MM.1S (cell line): ENCODE results near the gene SH3RF1.
"Not testable (repeated sequence)": the region's sequence is repeated elsewhere in the genome, so short reads cannot be mapped to it uniquely, and the experiment has no call there.

Experiments
- DNase-seq: peaks from one replicate; pipeline ENCODE4 v3.0.0-alpha.2; 2015
- H2AFZ ChIP-seq: fragments of 300-600 bp; sonication (generic); 2 replicates; pipeline ENCODE4 v1.6.0; 2016; ENCODE audit warnings: antibody characterized with exemption, low read length
- H3F3A ChIP-seq: fragments of 300-600 bp; sonication (generic); 2 replicates; pipeline ENCODE4 v1.6.1; 2016; ENCODE audit warnings: mild to moderate bottlenecking, antibody characterized with exemption, low read length, moderate library complexity, mixed read lengths; ENCODE audit not compliant: insufficient read depth
- H3K27ac ChIP-seq: fragments of 300-600 bp; sonication (generic); 2 replicates; pipeline ENCODE4 v1.5.1; 2016; ENCODE audit warnings: mild to moderate bottlenecking, low read length
- H3K27me3 ChIP-seq: fragments of 300-600 bp; sonication (generic); replicated peaks from 2 replicates; pipeline ENCODE4 v1.6.0; 2016; ENCODE audit warnings: low read length; ENCODE audit not compliant: insufficient read depth
- H3K36me3 ChIP-seq: fragments of 300-600 bp; sonication (generic); replicated peaks from 2 replicates; pipeline ENCODE4 v1.6.1; 2016; ENCODE audit warnings: mild to moderate bottlenecking, low read length, mixed read lengths; ENCODE audit not compliant: insufficient read depth
- H3K4me1 ChIP-seq: fragments of 300-600 bp; sonication (generic); 2 replicates; pipeline ENCODE4 v1.6.1; 2016; ENCODE audit warnings: low read length, mixed read lengths
- H3K4me2 ChIP-seq: fragments of 300-600 bp; sonication (generic); 2 replicates; pipeline ENCODE4 v1.6.0; 2016; ENCODE audit warnings: low read depth, low read length
- H3K4me3 ChIP-seq: fragments of 300-600 bp; sonication (generic); 2 replicates; pipeline ENCODE4 v1.5.1; 2016; ENCODE audit warnings: low read length, mixed read lengths
- H3K79me2 ChIP-seq: fragments of 300-600 bp; sonication (generic); 2 replicates; pipeline ENCODE4 v1.6.1; 2016; ENCODE audit warnings: mixed run types, low read length, mixed read lengths
- H3K9ac ChIP-seq: fragments of 300-600 bp; sonication (generic); 2 replicates; pipeline ENCODE4 v1.6.1; 2016; ENCODE audit warnings: low read length, mixed read lengths
- H3K9me2 ChIP-seq: fragments of 300-600 bp; sonication (generic); replicated peaks from 2 replicates; pipeline ENCODE4 v1.6.1; 2016; ENCODE audit warnings: mild to moderate bottlenecking, low read length, mixed read lengths; ENCODE audit not compliant: insufficient read depth
- H3K9me3 ChIP-seq: fragments of 300-600 bp; sonication (generic); replicated peaks from 2 replicates; pipeline ENCODE4 v1.6.1; 2016; ENCODE audit warnings: mild to moderate bottlenecking, low read length, mixed read lengths; ENCODE audit not compliant: insufficient read depth
- H4K20me1 ChIP-seq: fragments of 300-600 bp; sonication (generic); 2 replicates; pipeline ENCODE4 v1.6.1; 2016; ENCODE audit warnings: mild to moderate bottlenecking, low read length, moderate library complexity, mixed read lengths; ENCODE audit not compliant: insufficient read depth
- EZH2 ChIP-seq: fragments of 300-600 bp; sonication (generic); optimal IDR thresholded peaks from 2 replicates; pipeline ENCODE3; 2017; ENCODE audit warnings: low read depth, mild to moderate bottlenecking, antibody characterized with exemption, low read length, mixed read lengths
- EZH2phosphoT487 ChIP-seq: fragments of 300-600 bp; sonication (generic); IDR thresholded peaks from 2 replicates; pipeline ENCODE4 v1.6.1; 2018; ENCODE audit warnings: antibody characterized with exemption, low read length
- TF ChIP-seq, protein P1 (sequence below): fragments of 300-600 bp; sonication (generic); IDR thresholded peaks from 2 replicates; pipeline ENCODE4 v1.5.1; 2016; ENCODE audit warnings: antibody characterized with exemption, low read length, mixed read lengths

Gene SH3RF1

DNA sequence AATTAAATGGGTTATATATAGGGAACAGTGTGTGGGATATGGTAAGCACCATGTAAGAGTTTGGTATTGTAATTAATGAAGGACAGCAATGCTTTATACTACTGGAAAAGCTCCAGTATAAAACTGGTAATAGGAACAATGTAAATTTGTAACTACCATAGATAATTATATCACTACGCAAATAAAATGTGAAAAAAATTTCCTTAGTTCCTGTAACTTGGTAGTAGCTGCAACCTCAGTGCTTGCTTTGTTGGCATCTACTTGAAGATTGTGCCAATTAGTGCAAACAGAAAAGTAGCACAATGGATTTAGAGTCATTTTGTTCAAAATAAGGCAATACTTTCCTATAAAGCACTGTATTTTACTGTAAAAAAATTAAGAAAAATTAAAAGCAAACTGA is 34.4 kb upstream of the SH3RF1 start:
- Histone ChIP-seq H3K4me2 (no peak overlapping the region), H3K9ac (no peak overlapping the region), H3K9me2 (no peaks in the 10 kb centered on the region), H3K4me1 (no peaks in the 10 kb centered on the region), H2AFZ (no peak overlapping the region), H3K4me3 (no peak overlapping the region), H3K9me3 (no peaks in the 10 kb centered on the region), H3K27ac (no peak overlapping the region), H3K27me3 (no peaks in the 10 kb centered on the region), H3K79me2 (no peaks in the 10 kb centered on the region), H3F3A (no peaks in the 10 kb centered on the region), H4K20me1 (no peaks in the 10 kb centered on the region), H3K36me3 (no peaks in the 10 kb centered on the region)
- no peak for DNase-seq
- no peak for TF ChIP-seq EZH2
- TF ChIP-seq, protein P1, sequence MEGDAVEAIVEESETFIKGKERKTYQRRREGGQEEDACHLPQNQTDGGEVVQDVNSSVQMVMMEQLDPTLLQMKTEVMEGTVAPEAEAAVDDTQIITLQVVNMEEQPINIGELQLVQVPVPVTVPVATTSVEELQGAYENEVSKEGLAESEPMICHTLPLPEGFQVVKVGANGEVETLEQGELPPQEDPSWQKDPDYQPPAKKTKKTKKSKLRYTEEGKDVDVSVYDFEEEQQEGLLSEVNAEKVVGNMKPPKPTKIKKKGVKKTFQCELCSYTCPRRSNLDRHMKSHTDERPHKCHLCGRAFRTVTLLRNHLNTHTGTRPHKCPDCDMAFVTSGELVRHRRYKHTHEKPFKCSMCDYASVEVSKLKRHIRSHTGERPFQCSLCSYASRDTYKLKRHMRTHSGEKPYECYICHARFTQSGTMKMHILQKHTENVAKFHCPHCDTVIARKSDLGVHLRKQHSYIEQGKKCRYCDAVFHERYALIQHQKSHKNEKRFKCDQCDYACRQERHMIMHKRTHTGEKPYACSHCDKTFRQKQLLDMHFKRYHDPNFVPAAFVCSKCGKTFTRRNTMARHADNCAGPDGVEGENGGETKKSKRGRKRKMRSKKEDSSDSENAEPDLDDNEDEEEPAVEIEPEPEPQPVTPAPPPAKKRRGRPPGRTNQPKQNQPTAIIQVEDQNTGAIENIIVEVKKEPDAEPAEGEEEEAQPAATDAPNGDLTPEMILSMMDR, result no peak
- TF ChIP-seq EZH2phosphoT487, result no peak

DNA sequence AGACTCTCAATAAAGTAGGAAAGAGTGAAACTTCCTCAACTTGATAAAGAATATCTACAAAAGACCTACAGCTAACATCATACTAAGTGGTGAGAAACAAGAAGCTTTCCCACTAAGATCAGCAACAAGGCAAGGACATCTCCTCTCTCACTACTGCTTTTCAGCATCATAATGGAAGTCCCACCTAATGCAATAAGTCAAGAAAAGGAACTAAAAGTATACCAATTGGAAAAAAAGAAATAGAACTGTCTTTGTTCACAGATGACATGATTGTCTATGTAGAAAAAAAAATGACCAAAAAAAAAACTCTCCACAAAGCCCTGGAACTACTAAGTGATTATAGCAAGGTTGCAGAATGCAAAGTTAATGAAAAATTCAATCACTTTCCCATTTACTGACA is 25.1 kb upstream of the SH3RF1 start:
- TF ChIP-seq, protein P1, result no peak
- TF ChIP-seq EZH2phosphoT487, result no peak
- TF ChIP-seq EZH2, result no peak
- Histone ChIP-seq H3K9me2 (no peaks in the 10 kb centered on the region), H3F3A (peaks cover 15% of the 10 kb centered on the region; the same call in 1 of the 2 replicates), H3K79me2 (no peaks in the 10 kb centered on the region), H3K4me2 (no peak overlapping the region), H3K4me3 (no peak overlapping the region), H3K9me3 (no peaks in the 10 kb centered on the region), H4K20me1 (no peaks in the 10 kb centered on the region), H3K27me3 (no peaks in the 10 kb centered on the region), H3K9ac (no peak overlapping the region), H3K27ac (no peak overlapping the region), H2AFZ (no peak overlapping the region), H3K36me3 (no peaks in the 10 kb centered on the region), H3K4me1 (peaks cover 23% of the 10 kb centered on the region)
- DNase-seq, result no peak

DNA sequence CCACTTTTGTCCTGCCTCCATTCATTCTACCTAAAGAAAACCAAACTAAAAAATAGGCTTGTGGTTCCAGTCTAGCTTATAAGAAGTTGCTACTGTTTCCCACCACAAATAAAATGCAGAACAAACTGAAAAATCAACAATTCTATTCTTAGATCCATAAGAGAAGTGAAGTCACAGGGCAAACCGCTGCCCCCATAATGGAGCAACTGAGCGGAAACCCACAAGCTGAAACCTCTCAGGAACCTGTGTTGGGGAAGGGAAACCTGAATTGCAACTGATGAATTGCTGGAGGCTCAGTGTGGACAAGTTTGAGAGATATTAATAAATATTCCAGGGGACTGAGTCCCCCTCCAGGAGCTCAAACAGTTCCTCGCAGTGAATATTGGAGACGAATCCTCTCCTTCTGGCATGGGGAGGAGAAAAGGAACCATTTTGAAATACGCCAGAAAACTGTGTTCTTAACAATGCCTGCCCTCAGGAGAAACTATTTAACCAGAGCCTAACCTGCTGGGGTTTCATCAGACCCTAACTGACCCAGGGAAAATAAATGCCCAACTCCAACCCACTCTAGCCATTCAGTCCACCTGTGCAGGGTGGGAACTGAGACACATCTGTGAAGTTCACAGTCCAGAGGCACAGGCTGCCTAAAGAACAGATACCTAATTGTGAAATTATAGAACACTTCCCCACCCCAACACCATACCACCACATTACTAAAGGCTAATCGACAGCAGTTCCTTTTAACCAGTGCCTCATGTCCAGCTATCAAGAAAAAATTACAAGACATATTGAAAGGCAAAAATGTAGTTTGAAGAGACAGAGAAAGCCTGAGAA is 22.8 kb upstream of the SH3RF1 start:
- Histone ChIP-seq H3K4me2 (peak overlapping the region; percentile 36; the same call in 1 of the 2 replicates), H3K27me3 (no peaks in the 10 kb centered on the region), H3K9me3 (no peaks in the 10 kb centered on the region), H3K9ac (peak overlapping the region; percentile 39; the same call in 1 of the 2 replicates), H2AFZ (peak overlapping the region; percentile 3), H4K20me1 (no peaks in the 10 kb centered on the region), H3K27ac (peak overlapping the region; percentile 79), H3F3A (peaks cover 15% of the 10 kb centered on the region; the same call in 1 of the 2 replicates), H3K4me1 (peaks cover 23% of the 10 kb centered on the region), H3K9me2 (no peaks in the 10 kb centered on the region), H3K4me3 (0 out of 2 replicates have a peak overlapping the region, but pooled peaks have one; percentile 15), H3K36me3 (no peaks in the 10 kb centered on the region), H3K79me2 (no peaks in the 10 kb centered on the region)
- peak; percentile 70 for DNase-seq
- no peak for TF ChIP-seq EZH2
- TF ChIP-seq EZH2phosphoT487, result no peak
- TF ChIP-seq, protein P1, result no peak

DNA sequence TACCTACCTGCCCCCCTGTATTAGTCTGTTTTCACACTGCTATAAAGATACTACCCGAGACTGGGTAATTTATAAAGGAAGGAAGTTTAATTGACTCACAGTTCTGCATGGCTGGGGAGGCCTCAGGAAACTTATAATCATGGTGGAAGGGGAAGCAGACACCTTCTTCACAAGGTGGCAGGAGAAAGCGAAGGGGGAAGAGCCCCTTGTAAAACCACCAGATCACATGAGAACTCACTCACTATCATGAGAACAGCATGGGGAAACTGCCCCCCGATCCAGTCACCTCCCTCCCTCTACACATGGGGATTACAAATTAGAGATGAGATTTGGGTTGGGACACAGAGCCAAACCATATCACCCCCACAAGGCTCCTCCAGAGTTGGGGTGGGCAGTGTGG is 17.2 kb upstream of the SH3RF1 start:
- not testable (repeated sequence) for H3K4me1 ChIP-seq, H3K79me2 ChIP-seq, H3F3A ChIP-seq, H3K9me3 ChIP-seq, H3K36me3 ChIP-seq, H3K9ac ChIP-seq, H3K9me2 ChIP-seq, H4K20me1 ChIP-seq, DNase-seq, H2AFZ ChIP-seq, H3K27ac ChIP-seq, H3K4me3 ChIP-seq, H3K4me2 ChIP-seq, H3K27me3 ChIP-seq
